ENCODE measurements around the gene FAM163A. TPM values are rescaled to one million over a fixed set of nuclear protein-coding genes. Genes with fewer than 3 reads are reported as not detected.
"Not testable (repeated sequence)": the region's sequence is repeated elsewhere in the genome, so short reads cannot be mapped to it uniquely, and the experiment has no call there.

FAM163A gene
- total and polyA plus RNA-seq, 2 experiments from 2014 or later, result 0.06 to 0.42 TPM

GRCh38 chr1:179831852-179832699 is 89.0 kb downstream of the FAM163A start:
- no peaks in the 10 kb centered on the region for H3K9me3 ChIP-seq (ENCODE audit: low read depth)
- no peaks in the 10 kb centered on the region for H3K36me3 ChIP-seq
- H3K27me3 ChIP-seq, result no peaks in the 10 kb centered on the region
- H3K4me3 ChIP-seq, result no peak overlapping the region
- H3K4me1 ChIP-seq (ENCODE audit: low read depth), result no peaks in the 10 kb centered on the region
- DNase-seq (ENCODE audit: low read depth in 1 of 2, low spot score in 1 of 2), result no peak
- no peak overlapping the region for H3K27ac ChIP-seq
- no peak for TF ChIP-seq CTCF (IDR thresholded peaks at IDR 0.05; ENCODE audit: low read depth, low read length)

GRCh38 chr1:179836686-179837445 is 93.8 kb downstream of the FAM163A start:
- not testable (repeated sequence) for H3K36me3 ChIP-seq; H3K4me1 ChIP-seq (ENCODE audit: low read depth); H3K4me3 ChIP-seq; H3K9me3 ChIP-seq (ENCODE audit: low read depth); H3K27me3 ChIP-seq; H3K27ac ChIP-seq; DNase-seq (ENCODE audit: low read depth in 1 of 2, low spot score in 1 of 2)

- no peak for DNase-seq (ENCODE audit: low read depth in 1 of 2, low spot score in 1 of 2)
- no peaks in the 10 kb centered on the region for H3K9me3 ChIP-seq (ENCODE audit: low read depth)
- no peak overlapping the region for H3K4me3 ChIP-seq
- TF ChIP-seq CTCF (IDR thresholded peaks at IDR 0.05; ENCODE audit: low read depth, low read length), result no peak
- H3K27ac ChIP-seq, result no peak overlapping the region
- peaks cover 6% of the 10 kb centered on the region for H3K36me3 ChIP-seq
- H3K27me3 ChIP-seq, result no peaks in the 10 kb centered on the region
- H3K4me1 ChIP-seq (ENCODE audit: low read depth), result no peaks in the 10 kb centered on the region
Measured at GRCh38 chr1:179840107-179840506, 97.0 kb downstream of the FAM163A start.

GRCh38 chr1:179848233-179848632 is 105.1 kb downstream of the FAM163A start:
- no peaks in the 10 kb centered on the region for H3K4me1 ChIP-seq (ENCODE audit: low read depth)
- no peaks in the 10 kb centered on the region for H3K27me3 ChIP-seq
- H3K36me3 ChIP-seq, result peaks cover 45% of the 10 kb centered on the region
- TF ChIP-seq CTCF (IDR thresholded peaks at IDR 0.05; ENCODE audit: low read depth, low read length), result no peak
- DNase-seq (ENCODE audit: low read depth in 1 of 2, low spot score in 1 of 2), result no peak
- no peak overlapping the region for H3K4me3 ChIP-seq
- H3K27ac ChIP-seq, result no peak overlapping the region
- no peaks in the 10 kb centered on the region for H3K9me3 ChIP-seq (ENCODE audit: low read depth)

GRCh38 chr1:179853102-179853501 is 110.0 kb downstream of the FAM163A start:
- H3K36me3 ChIP-seq, result peaks cover 28% of the 10 kb centered on the region
- no peaks in the 10 kb centered on the region for H3K9me3 ChIP-seq (ENCODE audit: low read depth)
- H3K4me1 ChIP-seq (ENCODE audit: low read depth), result no peaks in the 10 kb centered on the region
- TF ChIP-seq CTCF (IDR thresholded peaks at IDR 0.05; ENCODE audit: low read depth, low read length), result no peak
- no peak overlapping the region for H3K27ac ChIP-seq
- no peaks in the 10 kb centered on the region for H3K27me3 ChIP-seq
- no peak for DNase-seq (ENCODE audit: low read depth in 1 of 2, low spot score in 1 of 2)
- H3K4me3 ChIP-seq, result no peak overlapping the region

- H3K9me3 ChIP-seq (ENCODE audit: low read depth); H3K4me1 ChIP-seq (ENCODE audit: low read depth); H3K4me3 ChIP-seq; H3K27ac ChIP-seq; H3K27me3 ChIP-seq; DNase-seq (ENCODE audit: low read depth in 1 of 2, low spot score in 1 of 2): not testable (repeated sequence)
- peaks cover 21% of the 10 kb centered on the region for H3K36me3 ChIP-seq
Measured at GRCh38 chr1:179855831-179856230, 112.7 kb downstream of the FAM163A start.

Measured in cardiac muscle cell (in vitro differentiated cells and primary cell).